ENCODE measurements around the gene TTLL1. TPM values are rescaled to one million over a fixed set of nuclear protein-coding genes. Genes with fewer than 3 reads are reported as not detected.
"Not testable (repeated sequence)": the region's sequence is repeated elsewhere in the genome, so short reads cannot be mapped to it uniquely, and the experiment has no call there.

The TTLL1 gene
- total RNA-seq, 1 experiment from 2014 or later = 2.5 TPM

- DNase-seq (ENCODE audit: low spot score) = no peak
These were observed 21.3 kb upstream of the TTLL1 start, which contains the start of gene BIK for GRCh38 chr22:43110444-43110926. BIK (plus strand) TSS chr22:43110750; CDS start chr22:43124023, 13,273 bp downstream.

GRCh38 chr22:43109921-43110443 lies 20.8 kb upstream of the TTLL1 start:
- no peak for DNase-seq (ENCODE audit: low spot score)

- no peak for DNase-seq (ENCODE audit: low spot score)
These were observed 20.3 kb upstream of the TTLL1 start for GRCh38 chr22:43109511-43109910.

GRCh38 chr22:43106302-43106701 lies 17.1 kb upstream of the TTLL1 start:
- no peak for DNase-seq (ENCODE audit: low spot score)

- DNase-seq (ENCODE audit: low spot score) = not testable (repeated sequence)
These were observed 15.8 kb upstream of the TTLL1 start for GRCh38 chr22:43104950-43105349.

- DNase-seq (ENCODE audit: low spot score) = not testable (repeated sequence)
These were observed 14.9 kb upstream of the TTLL1 start for GRCh38 chr22:43104056-43104625.

- no peak for DNase-seq (ENCODE audit: low spot score)
These were observed 12.1 kb upstream of the TTLL1 start for GRCh38 chr22:43101306-43101705.

- DNase-seq (ENCODE audit: low spot score) = no peak
These were observed 11.0 kb upstream of the TTLL1 start for GRCh38 chr22:43100225-43100624.

- DNase-seq (ENCODE audit: low spot score) = no peak
These were observed 9.9 kb upstream of the TTLL1 start for GRCh38 chr22:43099095-43099494.

GRCh38 chr22:43098356-43098755 lies 9.2 kb upstream of the TTLL1 start:
- DNase-seq (ENCODE audit: low spot score) = no peak

- DNase-seq (ENCODE audit: low spot score) = no peak
These were observed 7.2 kb upstream of the TTLL1 start for GRCh38 chr22:43096420-43096819.

GRCh38 chr22:43094551-43094950 lies 5.4 kb upstream of the TTLL1 start:
- DNase-seq (ENCODE audit: low spot score) = no peak

- peak; percentile 50 for DNase-seq (ENCODE audit: low spot score)
These were observed 4.9 kb upstream of the TTLL1 start for GRCh38 chr22:43094085-43094484.

GRCh38 chr22:43092085-43092484 lies 2.9 kb upstream of the TTLL1 start:
- DNase-seq (ENCODE audit: low spot score) = no peak

- DNase-seq (ENCODE audit: low spot score) = peak; percentile 77
These were observed 1.1 kb upstream of the TTLL1 start for GRCh38 chr22:43090130-43090789.

- DNase-seq (ENCODE audit: low spot score) = no peak
These were observed 586 bp downstream of the TTLL1 start for GRCh38 chr22:43088627-43088983.

GRCh38 chr22:43085658-43086606 lies 3.3 kb downstream of the TTLL1 start:
- no peak for DNase-seq (ENCODE audit: low spot score)

GRCh38 chr22:43081968-43082367 lies 7.2 kb downstream of the TTLL1 start:
- DNase-seq (ENCODE audit: low spot score) = no peak

GRCh38 chr22:43080616-43081015 lies 8.6 kb downstream of the TTLL1 start:
- DNase-seq (ENCODE audit: low spot score) = peak; percentile 32

GRCh38 chr22:43079742-43080141 lies 9.4 kb downstream of the TTLL1 start:
- DNase-seq (ENCODE audit: low spot score) = no peak

GRCh38 chr22:43078522-43078921 lies 10.7 kb downstream of the TTLL1 start:
- DNase-seq (ENCODE audit: low spot score) = peak; percentile 16
